PFSK-1 (cell line): Measurements from ENCODE around the gene XPO1.

ENCODE experiments used
- POLR2AphosphoS5 ChIP-seq: IDR thresholded peaks from 2 replicates; pipeline ENCODE4 v1.6.1; 2012; ENCODE audit warnings: low read depth, mild to moderate bottlenecking, control low read depth, low read length, moderate library complexity
- SIN3A ChIP-seq: IDR thresholded peaks from 2 replicates; pipeline ENCODE4 v1.6.1; 2012; ENCODE audit warnings: mild to moderate bottlenecking, low read length, moderate library complexity, borderline replicate concordance; ENCODE audit not compliant: insufficient read depth
- TAF1 ChIP-seq: IDR thresholded peaks from 2 replicates; pipeline ENCODE4 v1.6.1; 2012; ENCODE audit warnings: low read length, control low read depth, borderline replicate concordance; ENCODE audit not compliant: insufficient read depth
- TF ChIP-seq, protein P1 (sequence below), 2 experiments: IDR thresholded peaks; 2 replicates each; pipeline versions ENCODE4 v1.6.1 to v1.8.0; 2011 to 2012; ENCODE audit warnings: low read depth in 2 of 2, low read length in 2 of 2, control low read depth in 1 of 2, inconsistent platforms in 1 of 2, mild to moderate bottlenecking in 1 of 2, moderate library complexity in 1 of 2; ENCODE audit not compliant: insufficient read depth in 1 of 2

DNA sequence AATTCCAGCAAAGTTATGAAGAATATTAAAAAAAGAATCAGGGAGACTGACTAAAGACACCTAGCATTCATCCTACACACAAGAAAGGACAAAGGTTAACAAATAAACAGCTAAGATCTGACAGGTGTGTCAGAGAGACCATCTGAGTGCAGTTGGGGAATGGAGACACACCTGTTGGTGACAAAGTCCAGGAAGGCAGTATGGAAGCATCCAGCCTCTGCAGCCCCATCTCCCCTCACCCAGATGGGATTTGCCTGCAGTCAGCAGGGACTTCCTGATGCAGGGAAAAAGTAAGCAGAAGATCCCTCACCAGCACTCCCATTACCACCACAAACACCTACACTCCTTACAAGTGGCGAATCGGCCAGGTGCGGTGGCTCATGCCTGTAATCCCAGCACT, 105.2 kb downstream of the XPO1 start:
- TF ChIP-seq, protein P1, sequence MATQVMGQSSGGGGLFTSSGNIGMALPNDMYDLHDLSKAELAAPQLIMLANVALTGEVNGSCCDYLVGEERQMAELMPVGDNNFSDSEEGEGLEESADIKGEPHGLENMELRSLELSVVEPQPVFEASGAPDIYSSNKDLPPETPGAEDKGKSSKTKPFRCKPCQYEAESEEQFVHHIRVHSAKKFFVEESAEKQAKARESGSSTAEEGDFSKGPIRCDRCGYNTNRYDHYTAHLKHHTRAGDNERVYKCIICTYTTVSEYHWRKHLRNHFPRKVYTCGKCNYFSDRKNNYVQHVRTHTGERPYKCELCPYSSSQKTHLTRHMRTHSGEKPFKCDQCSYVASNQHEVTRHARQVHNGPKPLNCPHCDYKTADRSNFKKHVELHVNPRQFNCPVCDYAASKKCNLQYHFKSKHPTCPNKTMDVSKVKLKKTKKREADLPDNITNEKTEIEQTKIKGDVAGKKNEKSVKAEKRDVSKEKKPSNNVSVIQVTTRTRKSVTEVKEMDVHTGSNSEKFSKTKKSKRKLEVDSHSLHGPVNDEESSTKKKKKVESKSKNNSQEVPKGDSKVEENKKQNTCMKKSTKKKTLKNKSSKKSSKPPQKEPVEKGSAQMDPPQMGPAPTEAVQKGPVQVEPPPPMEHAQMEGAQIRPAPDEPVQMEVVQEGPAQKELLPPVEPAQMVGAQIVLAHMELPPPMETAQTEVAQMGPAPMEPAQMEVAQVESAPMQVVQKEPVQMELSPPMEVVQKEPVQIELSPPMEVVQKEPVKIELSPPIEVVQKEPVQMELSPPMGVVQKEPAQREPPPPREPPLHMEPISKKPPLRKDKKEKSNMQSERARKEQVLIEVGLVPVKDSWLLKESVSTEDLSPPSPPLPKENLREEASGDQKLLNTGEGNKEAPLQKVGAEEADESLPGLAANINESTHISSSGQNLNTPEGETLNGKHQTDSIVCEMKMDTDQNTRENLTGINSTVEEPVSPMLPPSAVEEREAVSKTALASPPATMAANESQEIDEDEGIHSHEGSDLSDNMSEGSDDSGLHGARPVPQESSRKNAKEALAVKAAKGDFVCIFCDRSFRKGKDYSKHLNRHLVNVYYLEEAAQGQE (IDR thresholded peaks at IDR 0.05; ENCODE audit: insufficient read depth in 1 of 2, low read depth in 2 of 2, low read length in 2 of 2), result no peak
- TF ChIP-seq POLR2AphosphoS5 (no peak), SIN3A (no peak), TAF1 (no peak)
